Natural killer cell (primary cell): ENCODE data around the gene PAOX. TPM values are rescaled to one million over a fixed set of nuclear protein-coding genes. Genes with fewer than 3 reads are reported as not detected.

Experiments
- ATAC-seq, 3 donors: fragments of 150-1000 bp in 2 of 3; fragments of 200-7000 bp in 1 of 3; cut with Tn5 transposase; 1 replicate in 1 of 3; 2 replicates in 2 of 3; pipeline ENCODE4 v1.10.0; 2021; ENCODE audit warnings: mild to moderate bottlenecking in 2 of 3, moderate library complexity in 2 of 3
- DNase-seq, 2 donors: peaks; one replicate each; pipeline versions ENCODE4 v3.0.0 to v3.0.0-alpha.2; 2013 to 2021; ENCODE audit warnings: mixed read lengths in 1 of 2
- H3K27ac ChIP-seq: one replicate; pipeline ENCODE4 v1.5.1; 2013; ENCODE audit warnings: mild to moderate bottlenecking, low read length
- H3K27me3 ChIP-seq: one replicate; pipeline ENCODE4 v1.6.1; 2013; ENCODE audit warnings: low read length; ENCODE audit not compliant: control insufficient read depth, insufficient read depth
- H3K36me3 ChIP-seq: one replicate; pipeline ENCODE4 v1.6.1; 2013; ENCODE audit warnings: low read length; ENCODE audit not compliant: control insufficient read depth, insufficient read depth
- H3K4me1 ChIP-seq: one replicate; pipeline ENCODE4 v1.6.1; 2013; ENCODE audit warnings: low read length; ENCODE audit not compliant: control insufficient read depth, insufficient read depth
- H3K4me3 ChIP-seq: one replicate; pipeline ENCODE4 v1.5.1; 2013; ENCODE audit warnings: low read length
- H3K9me3 ChIP-seq: one replicate; pipeline ENCODE4 v1.6.1; 2013; ENCODE audit warnings: low read length; ENCODE audit not compliant: control insufficient read depth, insufficient read depth
- H3K27ac Mint-ChIP-seq, 2 donors: one replicate each; pipeline ENCODE4 v1.8.0; 2022; ENCODE audit warnings: mild to moderate bottlenecking in 2 of 2, mixed read lengths in 2 of 2, moderate library complexity in 1 of 2
- H3K27me3 Mint-ChIP-seq, 2 donors: one replicate each; pipeline ENCODE4 v1.8.0; 2022; ENCODE audit warnings: low read depth in 2 of 2, mixed read lengths in 2 of 2
- H3K36me3 Mint-ChIP-seq: one replicate; pipeline ENCODE4 v1.8.0; 2022; ENCODE audit warnings: mixed read lengths
- H3K4me1 Mint-ChIP-seq, 2 donors: one replicate each; pipeline ENCODE4 v1.8.0; 2022; ENCODE audit warnings: mixed read lengths in 2 of 2
- H3K4me3 Mint-ChIP-seq: one replicate; pipeline ENCODE4 v1.8.0; 2022; ENCODE audit warnings: mild to moderate bottlenecking, moderate library complexity, mixed read lengths
- H3K9me3 Mint-ChIP-seq, 2 donors: one replicate each; pipeline ENCODE4 v1.8.0; 2022; ENCODE audit warnings: mixed read lengths in 2 of 2
- WGBS: methylation state at CpG from one replicate; pipeline ENCODE4 v1.1.7; 2013; ENCODE audit warnings: missing lambda C conversion rate; ENCODE audit not compliant: insufficient coverage; 5-methylcytosine and 5-hydroxymethylcytosine counted together
- intact Hi-C: fragments of 100-400 bp; cut with micrococcal nuclease; formaldehyde crosslinking; loops from one replicate; pipeline ENCODE4 v1.14.2; 2022
- total RNA-seq, 4 donors: library from RNA; stranded (reverse); fragments of 120-200 nt in 1 of 4; gene quantifications; one replicate each; pipeline versions ENCODE4 v1.2.3 to v1.2.4, GENCODE V29; 2013 to 2022
- TF ChIP-seq, protein P1 (sequence below): fragments of 200-600 bp; IDR thresholded peaks from one replicate; pipeline ENCODE4 v1.8.0; 2022; ENCODE audit warnings: antibody characterized with exemption

PAOX gene
- total RNA-seq, 3 donors from 2014 or later (not counting 1 experiment from before 2014, with no cell fraction given) = 4.2 to 5.8 (median 5.5) TPM

DNA sequence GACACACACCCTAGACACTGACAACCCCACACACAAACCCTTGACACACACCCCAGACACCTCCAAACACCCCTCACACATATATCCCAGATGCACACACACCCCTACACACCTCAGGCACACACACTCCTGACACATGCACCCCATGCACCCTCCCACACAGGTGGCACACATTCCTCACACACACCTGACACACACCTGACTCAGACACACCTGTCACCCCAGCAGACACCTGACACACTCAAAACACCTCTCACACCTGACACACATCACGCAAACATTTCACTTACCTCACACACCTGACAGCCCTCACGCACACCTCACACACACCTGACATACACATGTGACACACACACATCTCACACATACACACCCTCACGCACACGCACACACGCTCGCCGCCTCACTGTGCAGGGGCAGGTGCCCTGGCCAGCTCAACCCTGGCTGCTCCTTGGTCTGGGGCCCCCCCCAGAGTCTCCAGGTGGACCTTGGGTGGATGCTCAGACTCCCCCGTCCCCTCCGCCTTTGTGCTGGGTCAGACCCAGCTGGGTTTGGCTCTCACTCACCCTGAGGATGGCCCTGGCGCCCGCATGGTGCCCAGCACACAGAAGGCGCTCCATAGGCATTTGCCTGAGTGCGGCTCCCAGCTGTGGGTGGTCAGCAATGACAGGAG, 39.2 kb upstream of the PAOX start:
- WGBS = 94% methylated on average over 13 of the region's 13 CpGs
- ATAC-seq = no peak
- H3K36me3 ChIP-seq = no peaks in the 10 kb centered on the region
- no peaks in the 10 kb centered on the region for H3K9me3 Mint-ChIP-seq
- DNase-seq = no peak
- no peak overlapping the region for H3K27ac Mint-ChIP-seq
- no peaks in the 10 kb centered on the region for H3K36me3 Mint-ChIP-seq
- intact Hi-C loops = no loop called here
- no peak overlapping the region for H3K4me3 Mint-ChIP-seq
- no peak overlapping the region for H3K27ac ChIP-seq
- TF ChIP-seq, protein P1, sequence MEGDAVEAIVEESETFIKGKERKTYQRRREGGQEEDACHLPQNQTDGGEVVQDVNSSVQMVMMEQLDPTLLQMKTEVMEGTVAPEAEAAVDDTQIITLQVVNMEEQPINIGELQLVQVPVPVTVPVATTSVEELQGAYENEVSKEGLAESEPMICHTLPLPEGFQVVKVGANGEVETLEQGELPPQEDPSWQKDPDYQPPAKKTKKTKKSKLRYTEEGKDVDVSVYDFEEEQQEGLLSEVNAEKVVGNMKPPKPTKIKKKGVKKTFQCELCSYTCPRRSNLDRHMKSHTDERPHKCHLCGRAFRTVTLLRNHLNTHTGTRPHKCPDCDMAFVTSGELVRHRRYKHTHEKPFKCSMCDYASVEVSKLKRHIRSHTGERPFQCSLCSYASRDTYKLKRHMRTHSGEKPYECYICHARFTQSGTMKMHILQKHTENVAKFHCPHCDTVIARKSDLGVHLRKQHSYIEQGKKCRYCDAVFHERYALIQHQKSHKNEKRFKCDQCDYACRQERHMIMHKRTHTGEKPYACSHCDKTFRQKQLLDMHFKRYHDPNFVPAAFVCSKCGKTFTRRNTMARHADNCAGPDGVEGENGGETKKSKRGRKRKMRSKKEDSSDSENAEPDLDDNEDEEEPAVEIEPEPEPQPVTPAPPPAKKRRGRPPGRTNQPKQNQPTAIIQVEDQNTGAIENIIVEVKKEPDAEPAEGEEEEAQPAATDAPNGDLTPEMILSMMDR = no peak
- no peaks in the 10 kb centered on the region for H3K9me3 ChIP-seq
- H3K4me1 ChIP-seq = peaks cover 34% of the 10 kb centered on the region
- H3K27me3 ChIP-seq = peaks cover 19% of the 10 kb centered on the region
- peaks cover 16 to 18% of the 10 kb centered on the region in 2 donors for H3K27me3 Mint-ChIP-seq
- peaks cover 0 to 3% of the 10 kb centered on the region in 2 donors for H3K4me1 Mint-ChIP-seq
- H3K4me3 ChIP-seq = no peak overlapping the region

DNA sequence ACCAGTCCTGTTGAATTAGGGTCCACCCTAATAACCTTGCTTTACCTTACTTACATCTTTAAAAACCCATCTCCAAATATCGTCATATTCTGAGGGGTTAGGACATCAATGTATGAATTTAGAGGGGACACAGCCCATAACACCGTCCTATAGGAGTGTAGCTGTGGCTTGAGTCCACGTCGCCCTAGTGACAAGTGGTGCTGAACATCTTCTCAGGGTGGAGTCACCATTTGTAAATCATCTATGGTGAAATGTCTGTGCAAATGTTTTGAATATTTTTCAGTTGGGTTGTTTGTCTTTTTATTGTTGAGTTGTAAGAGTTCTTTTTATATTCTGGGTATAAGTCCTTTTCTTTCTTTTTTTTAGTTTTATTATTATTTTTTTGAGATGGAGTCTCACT, 37.1 kb upstream of the PAOX start:
- Mint-ChIP-seq H3K27ac (no peak overlapping the region), H3K9me3 (no peaks in the 10 kb centered on the region), H3K4me1 (no peaks in the 10 kb centered on the region), H3K4me3 (no peak overlapping the region), H3K27me3 (peaks cover 24 to 29% of the 10 kb centered on the region in 2 donors), H3K36me3 (no peaks in the 10 kb centered on the region)
- no peak for ATAC-seq
- no peak overlapping the region for H3K27ac ChIP-seq
- no peak for DNase-seq
- 90% methylated on average over 4 of the region's 4 CpGs for WGBS
- H3K4me3 ChIP-seq = no peak overlapping the region
- intact Hi-C loops = no loop called here
- TF ChIP-seq, protein P1 = no peak
- peaks cover 18% of the 10 kb centered on the region for H3K27me3 ChIP-seq
- H3K4me1 ChIP-seq = peaks cover 13% of the 10 kb centered on the region
- no peaks in the 10 kb centered on the region for H3K36me3 ChIP-seq
- no peaks in the 10 kb centered on the region for H3K9me3 ChIP-seq

DNA sequence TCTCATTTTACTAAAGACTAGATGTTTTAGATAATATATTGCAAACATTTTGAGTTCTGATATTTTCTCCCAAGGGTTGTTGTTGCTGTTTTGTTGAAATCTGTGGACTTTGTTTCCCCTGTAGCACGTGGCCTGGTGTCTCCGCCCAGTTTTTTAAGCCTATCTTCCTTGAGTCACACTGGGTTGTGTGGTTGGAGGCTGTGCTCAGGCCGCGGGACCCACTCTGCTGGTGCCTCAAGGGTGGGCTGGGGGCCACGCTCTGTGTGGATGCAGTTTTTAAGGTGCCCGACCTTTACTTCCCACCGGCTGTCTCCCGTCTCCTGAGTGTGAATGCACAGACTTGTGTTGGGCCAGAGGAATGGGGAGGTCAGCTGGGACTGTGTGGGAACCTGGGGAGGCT, 36.1 kb upstream of the PAOX start:
- TF ChIP-seq, protein P1 = no peak
- Histone ChIP-seq H3K4me1 (peaks cover 3% of the 10 kb centered on the region), H3K27ac (no peak overlapping the region), H3K9me3 (no peaks in the 10 kb centered on the region), H3K4me3 (no peak overlapping the region), H3K36me3 (no peaks in the 10 kb centered on the region), H3K27me3 (peaks cover 13% of the 10 kb centered on the region)
- H3K27ac Mint-ChIP-seq = no peak overlapping the region
- H3K9me3 Mint-ChIP-seq = no peaks in the 10 kb centered on the region
- 79% methylated on average over 7 of the region's 8 CpGs for WGBS
- no peak for ATAC-seq
- H3K36me3 Mint-ChIP-seq = no peaks in the 10 kb centered on the region
- intact Hi-C loops = no loop called here
- no peak for DNase-seq
- H3K27me3 Mint-ChIP-seq = peaks cover 24 to 29% of the 10 kb centered on the region in 2 donors
- H3K4me1 Mint-ChIP-seq = no peaks in the 10 kb centered on the region
- no peak overlapping the region for H3K4me3 Mint-ChIP-seq

DNA sequence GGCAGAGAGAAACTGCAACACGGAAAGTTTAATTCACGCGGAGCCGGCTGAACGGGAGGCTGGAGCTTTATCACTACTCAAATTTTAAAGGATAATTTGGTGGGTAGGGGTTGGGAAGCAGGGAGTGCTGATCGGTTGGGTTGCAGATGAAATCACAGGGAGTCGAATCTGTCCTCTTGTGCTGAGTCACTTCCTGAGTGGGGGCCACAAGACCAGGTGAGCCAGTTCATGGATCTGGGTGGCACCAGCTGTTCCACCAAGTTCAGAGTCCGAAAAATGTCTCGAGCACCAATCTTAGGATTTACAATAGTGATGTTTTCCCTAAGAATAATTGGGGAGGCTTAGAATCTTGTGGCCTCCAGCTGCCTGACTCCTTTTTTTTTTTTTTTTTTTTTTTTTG, 35.5 kb upstream of the PAOX start:
- no peak overlapping the region for H3K4me3 ChIP-seq
- TF ChIP-seq, protein P1 = no peak
- Mint-ChIP-seq H3K4me1 (no peaks in the 10 kb centered on the region), H3K4me3 (no peak overlapping the region), H3K27ac (no peak overlapping the region), H3K36me3 (no peaks in the 10 kb centered on the region), H3K9me3 (no peaks in the 10 kb centered on the region), H3K27me3 (peaks cover 24 to 29% of the 10 kb centered on the region in 2 donors)
- intact Hi-C loops = no loop called here
- no peaks in the 10 kb centered on the region for H3K36me3 ChIP-seq
- WGBS = 61% methylated on average over 9 of the region's 9 CpGs
- DNase-seq (no peak), ATAC-seq (no peak)
- peaks cover 13% of the 10 kb centered on the region for H3K27me3 ChIP-seq
- no peaks in the 10 kb centered on the region for H3K4me1 ChIP-seq
- H3K27ac ChIP-seq = no peak overlapping the region
- H3K9me3 ChIP-seq = no peaks in the 10 kb centered on the region
